Upper lobe of left lung (tissue), 4 donors: Measurements from ENCODE around the gene RAB11FIP2.

Source experiments
- CTCF ChIP-seq, 6 experiments: fragments of 450-650 bp in 4 of 6; fragments of 200-600 bp in 2 of 6; sonication (generic) in 2 of 6; IDR thresholded peaks; one replicate each; pipeline ENCODE4 v1.5.1; 2016 to 2019; ENCODE audit warnings: antibody characterized with exemption in 6 of 6
- EP300 ChIP-seq, 4 donors: sonication (generic); formaldehyde crosslinking; IDR thresholded peaks; one replicate each; pipeline ENCODE4 v1.5.1; 2017; ENCODE audit warnings: antibody characterized with exemption in 4 of 4, control low read depth in 2 of 4
- POLR2A ChIP-seq, 4 donors: fragments of 450-650 bp; IDR thresholded peaks; one replicate each; pipeline ENCODE4 v1.5.1; 2016 to 2017; ENCODE audit warnings: antibody characterized with exemption in 4 of 4, mild to moderate bottlenecking in 2 of 4
- POLR2AphosphoS5 ChIP-seq, 2 donors: sonication (generic); formaldehyde crosslinking; IDR thresholded peaks; one replicate each; pipeline ENCODE4 v1.5.1; 2017; ENCODE audit warnings: antibody characterized with exemption in 2 of 2

GRCh38 chr10:118052816-118053215, 6.1 kb upstream of the RAB11FIP2 start:
- TF ChIP-seq CTCF (IDR thresholded peaks at IDR 0.05), result no peak
- no peak for TF ChIP-seq POLR2AphosphoS5 (IDR thresholded peaks at IDR 0.05)
- TF ChIP-seq EP300 (IDR thresholded peaks at IDR 0.05), result no peak
- no peak for TF ChIP-seq POLR2A (IDR thresholded peaks at IDR 0.05)
